Astrocyte (in vitro differentiated cells and primary cell): Measurements from ENCODE around the gene MDP1. TPM values are rescaled to one million over a fixed set of nuclear protein-coding genes. Genes with fewer than 3 reads are reported as not detected.

ENCODE experiments used
- DNase-seq: peaks from one replicate; pipeline ENCODE4 v3.0.0-alpha.2; 2010; ENCODE audit warnings: low read depth
- FAIRE-seq: peaks from 2 replicates; lab custom pipeline; 2011; peaks lifted over from hg19 to GRCh38; lab: Jason Lieb, UNC
- H2AFZ ChIP-seq: 2 replicates; pipeline ENCODE4 v1.6.0; 2012; ENCODE audit warnings: low read depth, low read length, inconsistent platforms
- H3K27ac ChIP-seq: 2 replicates; pipeline ENCODE4 v1.5.1; 2011; ENCODE audit warnings: low read depth, low read length, inconsistent platforms
- H3K27me3 ChIP-seq: 2 replicates; pipeline ENCODE4 v1.6.0; 2011; ENCODE audit warnings: low read length, inconsistent platforms; ENCODE audit not compliant: insufficient read depth
- H3K36me3 ChIP-seq: 2 replicates; pipeline ENCODE4 v1.5.1; 2011; ENCODE audit warnings: low read length, inconsistent platforms; ENCODE audit not compliant: insufficient read depth
- H3K4me1 ChIP-seq: 2 replicates; pipeline ENCODE4 v1.5.1; 2011; ENCODE audit warnings: low read length, inconsistent platforms; ENCODE audit not compliant: insufficient read depth
- H3K4me2 ChIP-seq: 2 replicates; pipeline ENCODE4 v1.6.0; 2012; ENCODE audit warnings: low read length, inconsistent platforms
- H3K4me3 ChIP-seq: 2 replicates; pipeline ENCODE4 v1.5.1; 2011; ENCODE audit warnings: low read depth, mild to moderate bottlenecking, low read length, inconsistent platforms; ENCODE audit not compliant: insufficient read depth
- H3K79me2 ChIP-seq: 2 replicates; pipeline ENCODE4 v1.6.0; 2012; ENCODE audit warnings: mild to moderate bottlenecking, low read length, inconsistent platforms; ENCODE audit not compliant: insufficient read depth
- H3K9ac ChIP-seq: 2 replicates; pipeline ENCODE4 v1.6.0; 2012; ENCODE audit warnings: mild to moderate bottlenecking, low read length, inconsistent platforms
- H3K9me3 ChIP-seq: 2 replicates; pipeline ENCODE4 v1.5.1; 2012; ENCODE audit warnings: low read depth, mild to moderate bottlenecking, low read length, inconsistent platforms; ENCODE audit not compliant: insufficient read depth
- H4K20me1 ChIP-seq: 2 replicates; pipeline ENCODE4 v1.6.0; 2012; ENCODE audit warnings: low read length, inconsistent platforms; ENCODE audit not compliant: insufficient read depth
- H3K27ac Mint-ChIP-seq: one replicate; pipeline ENCODE4 v1.8.0; 2021; ENCODE audit warnings: mild to moderate bottlenecking, mixed read lengths; ENCODE audit not compliant: unreplicated experiment
- H3K27me3 Mint-ChIP-seq: one replicate; pipeline ENCODE4 v1.8.0; 2021; ENCODE audit warnings: low read depth, mixed read lengths; ENCODE audit not compliant: unreplicated experiment
- H3K36me3 Mint-ChIP-seq: one replicate; pipeline ENCODE4 v1.8.0; 2021; ENCODE audit warnings: low read depth, mixed read lengths; ENCODE audit not compliant: unreplicated experiment
- H3K4me1 Mint-ChIP-seq: one replicate; pipeline ENCODE4 v1.8.0; 2021; ENCODE audit warnings: low read depth, mixed read lengths; ENCODE audit not compliant: unreplicated experiment
- H3K4me3 Mint-ChIP-seq: one replicate; pipeline ENCODE4 v1.8.0; 2021; ENCODE audit warnings: mild to moderate bottlenecking, moderate library complexity, mixed read lengths; ENCODE audit not compliant: unreplicated experiment
- H3K9me3 Mint-ChIP-seq: one replicate; pipeline ENCODE4 v1.8.0; 2021; ENCODE audit warnings: mild to moderate bottlenecking, mixed read lengths; ENCODE audit not compliant: unreplicated experiment
- EZH2 ChIP-seq: IDR thresholded peaks from 2 replicates; pipeline ENCODE4 v1.6.1; 2012; ENCODE audit warnings: mild to moderate bottlenecking, low read length, inconsistent platforms; ENCODE audit not compliant: insufficient read depth
- total RNA-seq: library from RNA; stranded (reverse); gene quantifications from 2 replicates; pipeline ENCODE4 v1.2.1, GENCODE V29; 2021
- TF ChIP-seq, protein P1 (sequence below): IDR thresholded peaks from 2 replicates; pipeline ENCODE4 v1.5.1; 2011; ENCODE audit warnings: low read depth, mild to moderate bottlenecking, inconsistent platforms, low read length, moderate library complexity; ENCODE audit not compliant: insufficient read depth

Gene MDP1
- total RNA-seq, 1 donor from 2014 or later, result 8.9 TPM

DNA sequence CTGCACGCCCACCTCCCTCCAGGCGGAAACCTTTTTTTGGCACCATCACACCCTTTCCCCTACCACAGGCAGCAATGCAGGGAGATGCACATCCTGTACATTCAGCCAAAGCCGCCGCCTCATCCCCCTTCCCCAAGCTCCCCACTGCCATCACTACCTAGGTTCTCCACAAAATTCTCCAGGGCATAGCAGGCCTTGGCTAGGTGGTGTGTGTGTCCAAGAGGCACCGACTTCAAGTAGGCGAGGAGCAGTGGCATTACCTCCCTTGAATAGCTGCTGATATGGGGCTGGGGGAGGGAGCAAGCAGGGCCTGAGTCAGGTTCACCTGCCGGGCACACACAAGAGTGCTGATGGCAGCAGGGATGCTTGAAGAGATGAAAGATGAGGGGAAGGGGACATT, 30.8 kb downstream of the MDP1 start:
- H3K4me1 ChIP-seq, result peaks cover 14% of the 10 kb centered on the region
- H2AFZ ChIP-seq, result no peak overlapping the region
- H3K79me2 ChIP-seq, result peaks cover 28% of the 10 kb centered on the region
- H3K4me2 ChIP-seq, result no peak overlapping the region
- H3K9ac ChIP-seq, result no peak overlapping the region
- no peaks in the 10 kb centered on the region for H3K27me3 ChIP-seq
- H3K4me3 ChIP-seq, result no peak overlapping the region
- DNase-seq, result no peak
- H3K9me3 ChIP-seq, result no peaks in the 10 kb centered on the region
- Mint-ChIP-seq H3K27me3 (no peaks in the 10 kb centered on the region), H3K4me3 (no peak overlapping the region), H3K9me3 (no peaks in the 10 kb centered on the region), H3K27ac (no peak overlapping the region), H3K4me1 (peaks cover 14% of the 10 kb centered on the region), H3K36me3 (peaks cover 12% of the 10 kb centered on the region)
- FAIRE-seq, result no peak
- no peak overlapping the region for H3K27ac ChIP-seq
- H4K20me1 ChIP-seq, result peaks cover 39% of the 10 kb centered on the region
- H3K36me3 ChIP-seq, result peaks cover 31% of the 10 kb centered on the region
- no peak for TF ChIP-seq EZH2
- TF ChIP-seq, protein P1, sequence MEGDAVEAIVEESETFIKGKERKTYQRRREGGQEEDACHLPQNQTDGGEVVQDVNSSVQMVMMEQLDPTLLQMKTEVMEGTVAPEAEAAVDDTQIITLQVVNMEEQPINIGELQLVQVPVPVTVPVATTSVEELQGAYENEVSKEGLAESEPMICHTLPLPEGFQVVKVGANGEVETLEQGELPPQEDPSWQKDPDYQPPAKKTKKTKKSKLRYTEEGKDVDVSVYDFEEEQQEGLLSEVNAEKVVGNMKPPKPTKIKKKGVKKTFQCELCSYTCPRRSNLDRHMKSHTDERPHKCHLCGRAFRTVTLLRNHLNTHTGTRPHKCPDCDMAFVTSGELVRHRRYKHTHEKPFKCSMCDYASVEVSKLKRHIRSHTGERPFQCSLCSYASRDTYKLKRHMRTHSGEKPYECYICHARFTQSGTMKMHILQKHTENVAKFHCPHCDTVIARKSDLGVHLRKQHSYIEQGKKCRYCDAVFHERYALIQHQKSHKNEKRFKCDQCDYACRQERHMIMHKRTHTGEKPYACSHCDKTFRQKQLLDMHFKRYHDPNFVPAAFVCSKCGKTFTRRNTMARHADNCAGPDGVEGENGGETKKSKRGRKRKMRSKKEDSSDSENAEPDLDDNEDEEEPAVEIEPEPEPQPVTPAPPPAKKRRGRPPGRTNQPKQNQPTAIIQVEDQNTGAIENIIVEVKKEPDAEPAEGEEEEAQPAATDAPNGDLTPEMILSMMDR, result no peak

DNA sequence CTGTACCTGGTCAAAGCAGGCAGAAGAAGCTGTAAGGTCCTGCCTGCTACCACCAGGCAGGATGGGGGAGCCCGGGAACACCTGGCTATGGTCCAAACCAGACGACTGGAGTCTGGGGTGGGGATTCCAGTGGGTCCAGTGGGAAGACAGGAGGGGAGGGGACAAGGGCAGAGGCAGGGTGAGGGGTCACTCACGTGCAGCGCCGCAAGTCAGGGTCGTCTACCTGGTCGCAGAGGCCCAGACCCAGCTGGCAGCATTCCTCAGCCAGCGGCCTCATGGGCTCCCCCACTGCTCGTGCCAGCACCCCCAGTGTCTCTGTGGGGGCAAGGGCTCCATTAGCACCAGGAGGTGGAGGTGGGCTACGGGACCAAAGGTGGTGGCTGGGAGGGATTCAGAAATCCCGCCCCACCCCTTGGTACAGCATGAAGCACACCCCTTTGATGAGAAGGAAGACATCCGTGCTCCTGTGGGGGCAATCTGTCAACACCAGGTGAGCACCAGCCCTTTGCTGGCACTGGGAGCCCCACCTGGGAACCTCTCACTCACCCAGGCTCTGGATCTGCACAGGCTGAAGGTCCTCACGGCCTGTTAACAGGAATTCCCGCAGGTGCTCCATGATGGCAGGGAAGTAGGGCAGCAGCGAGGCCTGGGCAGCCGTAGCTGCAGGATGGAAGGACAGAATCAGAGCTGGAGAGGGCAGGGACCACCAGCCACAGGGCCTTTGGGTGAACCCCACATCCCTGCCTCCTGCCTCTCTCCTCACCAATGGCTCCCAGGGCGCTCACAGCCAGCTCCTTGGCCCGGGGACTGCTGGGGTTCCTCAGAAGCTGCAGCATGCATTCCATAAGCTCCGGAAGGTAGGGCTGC, 31.5 kb downstream of the MDP1 start:
- peaks cover 28% of the 10 kb centered on the region for H3K79me2 ChIP-seq
- no peak overlapping the region for H3K27ac ChIP-seq
- H3K27me3 Mint-ChIP-seq, result no peaks in the 10 kb centered on the region
- no peak overlapping the region for H3K27ac Mint-ChIP-seq
- no peak overlapping the region for H3K4me3 ChIP-seq
- H3K4me2 ChIP-seq, result no peak overlapping the region
- H3K4me3 Mint-ChIP-seq, result no peak overlapping the region
- peaks cover 44% of the 10 kb centered on the region for H4K20me1 ChIP-seq
- H3K9me3 ChIP-seq, result no peaks in the 10 kb centered on the region
- peaks cover 14% of the 10 kb centered on the region for H3K36me3 Mint-ChIP-seq
- H3K4me1 Mint-ChIP-seq, result peaks cover 17% of the 10 kb centered on the region
- TF ChIP-seq, protein P1, result no peak
- no peak for TF ChIP-seq EZH2
- peaks cover 19% of the 10 kb centered on the region for H3K4me1 ChIP-seq
- H2AFZ ChIP-seq, result no peak overlapping the region
- peaks cover 29% of the 10 kb centered on the region for H3K36me3 ChIP-seq
- H3K9ac ChIP-seq, result no peak overlapping the region
- DNase-seq, result no peak
- no peaks in the 10 kb centered on the region for H3K27me3 ChIP-seq
- no peaks in the 10 kb centered on the region for H3K9me3 Mint-ChIP-seq
- FAIRE-seq, result no peak

DNA sequence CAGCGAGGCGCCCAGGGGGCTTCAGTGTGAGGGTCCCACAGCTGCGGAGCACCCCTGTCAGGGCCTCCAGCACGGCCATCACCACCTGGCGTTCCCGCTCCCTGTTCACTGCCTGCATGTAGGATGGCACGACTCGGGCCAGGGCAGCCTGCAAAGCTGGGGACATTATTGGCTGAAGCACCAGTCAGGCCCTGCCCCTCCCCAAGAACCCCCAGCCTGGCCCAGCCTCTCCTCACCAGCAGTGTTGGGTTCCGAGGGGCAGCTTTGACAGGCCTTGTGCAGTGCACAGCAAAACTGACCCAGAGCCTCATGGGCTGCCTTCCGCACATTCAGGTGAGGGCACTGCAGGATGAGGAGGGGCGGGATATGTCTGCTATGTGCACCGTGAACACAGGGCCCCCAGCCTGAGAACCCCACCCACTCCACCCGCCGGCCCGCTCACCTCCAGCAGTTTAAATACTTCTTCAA, 32.8 kb downstream of the MDP1 start:
- FAIRE-seq, result no peak
- Mint-ChIP-seq H3K4me1 (peaks cover 15% of the 10 kb centered on the region), H3K9me3 (no peaks in the 10 kb centered on the region), H3K27ac (peak overlapping the region; percentile 53), H3K4me3 (no peak overlapping the region), H3K27me3 (no peaks in the 10 kb centered on the region), H3K36me3 (peaks cover 13% of the 10 kb centered on the region)
- Histone ChIP-seq H3K9ac (no peak overlapping the region), H3K27ac (no peak overlapping the region), H3K4me2 (no peak overlapping the region), H3K36me3 (peaks cover 36% of the 10 kb centered on the region), H3K27me3 (no peaks in the 10 kb centered on the region), H3K79me2 (peaks cover 24% of the 10 kb centered on the region), H4K20me1 (peaks cover 54% of the 10 kb centered on the region), H2AFZ (no peak overlapping the region), H3K4me3 (no peak overlapping the region), H3K4me1 (peaks cover 17% of the 10 kb centered on the region), H3K9me3 (no peaks in the 10 kb centered on the region)
- TF ChIP-seq EZH2, result no peak
- TF ChIP-seq, protein P1, result no peak
- no peak for DNase-seq
